Neural cell (in vitro differentiated cells): ENCODE results near the gene THAP8.

Experiments used
- EP300 ChIP-seq: fragments of 450-650 bp; conservative IDR thresholded peaks from 2 replicates; pipeline ENCODE4 v1.6.1; 2014; ENCODE audit warnings: antibody characterized with exemption, mild to moderate bottlenecking, moderate library complexity; ENCODE audit not compliant: poor library complexity, severe bottlenecking
- EZH2 ChIP-seq: fragments of 200-600, 300-800 bp; shearing (Covaris generic), sonication (generic); IDR thresholded peaks from 2 replicates; pipeline ENCODE4 v1.6.1; 2014; ENCODE audit warnings: antibody characterized with exemption, low read length, borderline replicate concordance, mild to moderate bottlenecking; ENCODE audit not compliant: insufficient read depth, poor library complexity, severe bottlenecking
- MXI1 ChIP-seq: fragments of 450-650 bp; conservative IDR thresholded peaks from 2 replicates; pipeline ENCODE4 v1.6.1; 2014; ENCODE audit warnings: antibody characterized with exemption, mild to moderate bottlenecking; ENCODE audit not compliant: poor library complexity, severe bottlenecking
- POLR2AphosphoS5 ChIP-seq: IDR thresholded peaks from 2 replicates; pipeline ENCODE4 v1.6.1; 2012
- RAD21 ChIP-seq: fragments of 450-650 bp; conservative IDR thresholded peaks from 2 replicates; pipeline ENCODE4 v1.6.1; 2014; ENCODE audit warnings: antibody characterized with exemption, mild to moderate bottlenecking, moderate library complexity
- TAF1 ChIP-seq: IDR thresholded peaks from 2 replicates; pipeline ENCODE4 v1.6.1; 2012; ENCODE audit warnings: low read depth
- TF ChIP-seq, protein P1 (sequence below): fragments of 450-650 bp; IDR thresholded peaks from 2 replicates; pipeline ENCODE4 v1.5.1; 2014; ENCODE audit warnings: antibody characterized with exemption, mild to moderate bottlenecking, moderate library complexity; ENCODE audit not compliant: poor library complexity, severe bottlenecking
- TF ChIP-seq, protein P2 (sequence below): IDR thresholded peaks from 2 replicates; pipeline ENCODE4 v1.6.1; 2012; ENCODE audit warnings: borderline replicate concordance

DNA sequence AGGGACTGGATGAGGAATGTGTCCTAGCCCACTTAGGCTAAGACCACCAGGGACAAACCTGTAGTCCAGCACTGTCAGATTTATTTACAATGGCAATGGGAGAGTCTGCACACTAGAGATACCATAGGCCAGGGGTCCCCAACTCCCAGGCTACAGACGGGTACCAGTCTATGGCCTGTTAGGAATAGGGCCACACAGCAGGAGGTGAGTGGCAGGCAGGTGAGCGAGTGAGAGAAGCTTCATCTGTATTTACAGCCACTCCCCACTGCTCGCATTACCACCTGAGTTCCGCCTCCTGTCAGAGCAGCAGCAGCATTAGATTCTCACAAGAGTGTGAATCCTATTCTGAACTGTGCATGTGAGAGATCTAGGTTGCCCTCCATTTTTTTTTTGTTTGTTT lies 2.4 kb downstream of the THAP8 start:
- TF ChIP-seq, protein P1, sequence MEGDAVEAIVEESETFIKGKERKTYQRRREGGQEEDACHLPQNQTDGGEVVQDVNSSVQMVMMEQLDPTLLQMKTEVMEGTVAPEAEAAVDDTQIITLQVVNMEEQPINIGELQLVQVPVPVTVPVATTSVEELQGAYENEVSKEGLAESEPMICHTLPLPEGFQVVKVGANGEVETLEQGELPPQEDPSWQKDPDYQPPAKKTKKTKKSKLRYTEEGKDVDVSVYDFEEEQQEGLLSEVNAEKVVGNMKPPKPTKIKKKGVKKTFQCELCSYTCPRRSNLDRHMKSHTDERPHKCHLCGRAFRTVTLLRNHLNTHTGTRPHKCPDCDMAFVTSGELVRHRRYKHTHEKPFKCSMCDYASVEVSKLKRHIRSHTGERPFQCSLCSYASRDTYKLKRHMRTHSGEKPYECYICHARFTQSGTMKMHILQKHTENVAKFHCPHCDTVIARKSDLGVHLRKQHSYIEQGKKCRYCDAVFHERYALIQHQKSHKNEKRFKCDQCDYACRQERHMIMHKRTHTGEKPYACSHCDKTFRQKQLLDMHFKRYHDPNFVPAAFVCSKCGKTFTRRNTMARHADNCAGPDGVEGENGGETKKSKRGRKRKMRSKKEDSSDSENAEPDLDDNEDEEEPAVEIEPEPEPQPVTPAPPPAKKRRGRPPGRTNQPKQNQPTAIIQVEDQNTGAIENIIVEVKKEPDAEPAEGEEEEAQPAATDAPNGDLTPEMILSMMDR = no peak
- TF ChIP-seq RAD21 (no peak), EZH2 (no peak), MXI1 (no peak), EP300 (no peak), POLR2AphosphoS5 (no peak), TAF1 (no peak)
- TF ChIP-seq, protein P2, sequence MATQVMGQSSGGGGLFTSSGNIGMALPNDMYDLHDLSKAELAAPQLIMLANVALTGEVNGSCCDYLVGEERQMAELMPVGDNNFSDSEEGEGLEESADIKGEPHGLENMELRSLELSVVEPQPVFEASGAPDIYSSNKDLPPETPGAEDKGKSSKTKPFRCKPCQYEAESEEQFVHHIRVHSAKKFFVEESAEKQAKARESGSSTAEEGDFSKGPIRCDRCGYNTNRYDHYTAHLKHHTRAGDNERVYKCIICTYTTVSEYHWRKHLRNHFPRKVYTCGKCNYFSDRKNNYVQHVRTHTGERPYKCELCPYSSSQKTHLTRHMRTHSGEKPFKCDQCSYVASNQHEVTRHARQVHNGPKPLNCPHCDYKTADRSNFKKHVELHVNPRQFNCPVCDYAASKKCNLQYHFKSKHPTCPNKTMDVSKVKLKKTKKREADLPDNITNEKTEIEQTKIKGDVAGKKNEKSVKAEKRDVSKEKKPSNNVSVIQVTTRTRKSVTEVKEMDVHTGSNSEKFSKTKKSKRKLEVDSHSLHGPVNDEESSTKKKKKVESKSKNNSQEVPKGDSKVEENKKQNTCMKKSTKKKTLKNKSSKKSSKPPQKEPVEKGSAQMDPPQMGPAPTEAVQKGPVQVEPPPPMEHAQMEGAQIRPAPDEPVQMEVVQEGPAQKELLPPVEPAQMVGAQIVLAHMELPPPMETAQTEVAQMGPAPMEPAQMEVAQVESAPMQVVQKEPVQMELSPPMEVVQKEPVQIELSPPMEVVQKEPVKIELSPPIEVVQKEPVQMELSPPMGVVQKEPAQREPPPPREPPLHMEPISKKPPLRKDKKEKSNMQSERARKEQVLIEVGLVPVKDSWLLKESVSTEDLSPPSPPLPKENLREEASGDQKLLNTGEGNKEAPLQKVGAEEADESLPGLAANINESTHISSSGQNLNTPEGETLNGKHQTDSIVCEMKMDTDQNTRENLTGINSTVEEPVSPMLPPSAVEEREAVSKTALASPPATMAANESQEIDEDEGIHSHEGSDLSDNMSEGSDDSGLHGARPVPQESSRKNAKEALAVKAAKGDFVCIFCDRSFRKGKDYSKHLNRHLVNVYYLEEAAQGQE = no peak
